ENCODE results near the gene SPATA46.

The SPATA46 gene

GRCh38 chr1:162391790-162392563, 15.3 kb upstream of the SPATA46 start:
- no peak for DNase-seq (ENCODE audit: low read depth, low spot score)

- DNase-seq (ENCODE audit: low read depth, low spot score) = no peak
These were observed 13.9 kb upstream of the SPATA46 start for GRCh38 chr1:162390396-162391185.

GRCh38 chr1:162389971-162390370, 13.3 kb upstream of the SPATA46 start:
- DNase-seq (ENCODE audit: low read depth, low spot score) = no peak

- no peak for DNase-seq (ENCODE audit: low read depth, low spot score)
These were observed 12.6 kb upstream of the SPATA46 start for GRCh38 chr1:162389021-162389818.

GRCh38 chr1:162388615-162389014, 12.0 kb upstream of the SPATA46 start:
- DNase-seq (ENCODE audit: low read depth, low spot score) = no peak

DNA sequence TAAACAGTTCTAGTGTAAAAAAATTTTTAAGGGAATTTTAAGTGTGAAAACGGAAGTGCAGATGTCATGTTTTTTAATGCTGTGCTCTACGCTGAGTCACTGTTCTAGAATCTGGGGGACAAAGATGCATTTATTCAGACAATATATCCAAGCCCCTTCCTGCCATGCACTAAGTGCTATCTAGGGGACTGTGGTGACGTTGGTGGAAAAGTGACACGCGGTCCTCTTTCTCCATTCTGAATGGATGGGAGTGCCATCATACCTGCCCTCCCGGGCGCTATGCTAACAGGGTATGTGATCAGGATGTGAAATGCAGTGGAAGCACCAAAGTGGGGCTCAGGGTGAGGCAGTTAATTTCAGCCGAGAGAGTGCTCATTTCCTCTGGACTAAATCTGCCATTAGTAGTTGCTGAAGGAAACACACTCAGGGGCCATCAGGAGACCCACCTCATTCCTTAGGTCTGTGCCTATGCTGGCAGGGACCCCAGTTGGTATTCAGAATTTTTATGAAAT, 11.5 kb upstream of the SPATA46 start:
- no peak for DNase-seq (ENCODE audit: low read depth, low spot score)

DNA sequence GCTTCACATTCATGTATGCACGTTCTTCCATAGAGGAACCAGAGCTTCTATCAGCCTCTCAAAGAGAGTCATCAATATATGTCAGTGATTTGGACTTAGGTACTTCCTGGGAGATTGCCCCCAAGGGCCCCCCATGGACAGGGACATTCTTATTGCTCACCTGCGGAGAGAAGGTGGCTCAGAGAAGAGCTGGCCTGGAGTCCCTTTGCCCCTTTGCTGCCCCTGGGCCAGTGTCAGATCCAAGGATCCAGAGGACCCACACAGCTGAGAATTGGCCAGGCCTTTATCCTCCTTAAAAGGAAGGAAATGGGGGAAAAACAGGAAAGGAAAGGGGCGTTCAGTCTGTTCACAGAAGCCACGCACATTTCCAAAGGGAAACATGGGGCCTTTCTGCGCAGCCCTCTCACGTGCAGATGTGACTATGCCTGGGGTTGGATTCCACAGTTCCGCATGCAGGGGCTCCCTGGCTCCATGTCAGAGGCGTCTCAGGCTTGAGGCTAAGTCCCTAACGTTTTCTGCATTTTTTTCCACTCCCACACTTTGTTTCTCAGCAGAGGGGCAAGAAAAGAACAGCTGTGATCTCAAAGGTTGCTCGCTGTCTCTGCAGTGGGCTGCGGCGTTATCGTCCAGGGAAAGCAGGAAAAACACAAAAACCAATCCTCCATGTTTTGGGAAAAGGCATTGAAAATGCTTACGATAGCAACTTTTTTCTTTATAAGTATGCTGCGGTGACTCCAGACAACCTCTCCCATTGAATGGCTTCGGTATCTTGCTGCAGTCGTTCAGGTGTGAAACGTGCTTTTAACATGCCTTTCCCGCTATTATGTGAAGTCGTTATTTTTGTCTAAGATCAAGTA, 10.8 kb upstream of the SPATA46 start:
- DNase-seq (ENCODE audit: low read depth, low spot score) = no peak

GRCh38 chr1:162386292-162387225, 9.9 kb upstream of the SPATA46 start:
- no peak for DNase-seq (ENCODE audit: low read depth, low spot score)

GRCh38 chr1:162385702-162386101, 9.0 kb upstream of the SPATA46 start:
- no peak for DNase-seq (ENCODE audit: low read depth, low spot score)

DNA sequence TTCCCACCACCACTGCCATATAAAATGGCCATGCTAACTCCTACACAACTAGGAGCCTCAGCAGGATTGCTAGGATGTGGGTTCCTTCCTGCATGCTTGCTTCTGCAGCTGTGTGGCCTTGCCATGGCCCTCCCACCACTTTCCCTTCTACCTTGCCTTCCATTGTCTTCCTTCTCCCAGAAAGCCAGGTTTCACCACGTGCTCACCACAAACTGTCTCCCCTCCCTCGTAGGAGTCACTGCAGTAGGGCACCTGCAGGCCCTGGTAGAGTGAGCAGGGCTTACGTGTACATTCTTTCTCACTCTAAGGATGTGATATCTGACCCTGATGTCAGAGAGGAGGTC, 8.6 kb upstream of the SPATA46 start:
- no peak for DNase-seq (ENCODE audit: low read depth, low spot score)

DNA sequence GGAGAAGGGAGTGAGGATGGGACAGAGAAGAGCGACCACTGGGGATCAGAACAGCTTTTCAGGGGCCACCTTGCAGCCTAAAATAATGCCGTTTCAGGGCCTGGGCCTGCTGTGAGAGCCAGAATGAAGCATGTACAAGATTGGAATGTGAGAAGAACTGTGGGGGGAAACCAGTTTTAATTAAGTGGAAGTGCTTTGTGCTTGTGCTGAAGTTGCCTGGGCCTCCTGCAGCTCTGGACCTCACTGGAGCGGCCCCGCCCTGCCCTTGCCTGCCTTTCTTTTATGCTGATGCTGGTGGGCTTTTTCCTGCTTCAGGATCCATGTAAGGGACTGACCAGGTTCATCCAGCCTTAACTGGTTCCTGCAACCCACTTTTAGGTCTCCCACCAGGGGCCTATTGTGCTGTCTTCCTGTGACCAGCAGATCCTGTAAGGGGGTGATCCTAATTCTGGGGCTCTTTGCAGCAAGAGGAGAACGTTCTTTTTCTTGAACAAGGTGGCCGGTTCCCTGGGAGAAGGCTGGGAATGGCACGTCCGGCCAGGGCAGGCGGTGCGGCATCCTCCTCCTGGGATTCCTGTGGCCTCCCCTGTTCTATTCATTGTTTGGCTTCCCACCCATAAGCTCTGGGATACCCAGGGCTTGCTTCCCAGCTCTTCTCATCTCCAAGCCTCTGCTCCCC, 8.1 kb upstream of the SPATA46 start:
- DNase-seq (ENCODE audit: low read depth, low spot score) = no peak

DNA sequence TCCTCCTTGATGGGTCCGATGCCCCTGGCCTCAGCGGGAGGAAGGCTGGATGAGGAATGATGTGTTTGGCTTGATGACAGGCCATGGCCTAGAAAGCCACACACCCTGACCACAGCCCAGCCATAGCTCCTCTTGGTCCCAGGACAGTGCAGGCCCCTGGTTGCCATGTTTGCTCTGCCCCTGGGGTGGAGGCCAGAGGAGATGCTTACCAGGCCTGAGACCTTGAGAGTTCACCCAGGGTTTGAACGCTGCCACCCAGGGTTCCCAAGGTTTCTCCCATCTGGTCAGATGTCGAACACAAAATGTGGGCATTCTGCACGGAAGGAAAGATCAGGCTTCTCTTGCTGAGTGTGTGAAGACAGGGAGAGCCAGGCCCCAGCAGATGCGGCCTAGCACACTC, 7.5 kb upstream of the SPATA46 start:
- no peak for DNase-seq (ENCODE audit: low read depth, low spot score)

DNA sequence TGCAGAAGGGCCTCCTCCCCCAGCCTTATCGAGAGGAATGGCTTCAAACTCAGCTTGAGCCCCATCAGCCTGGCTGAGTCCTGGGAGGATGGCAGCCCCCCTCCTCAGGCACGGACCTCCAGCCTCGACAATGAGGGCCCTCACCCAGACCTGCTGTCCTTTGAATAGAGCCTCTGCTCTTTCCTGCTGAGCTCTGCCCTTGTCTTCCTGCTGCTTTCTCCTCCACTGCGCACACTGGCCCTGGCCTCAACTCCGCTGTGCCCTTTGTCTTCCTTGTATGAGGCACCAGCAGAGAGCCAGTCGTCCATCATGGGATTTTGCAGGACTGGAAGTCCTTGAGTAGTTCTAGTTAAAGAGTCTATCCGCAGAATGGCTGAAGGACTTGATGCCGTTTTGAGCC, 6.9 kb upstream of the SPATA46 start:
- no peak for DNase-seq (ENCODE audit: low read depth, low spot score)

GRCh38 chr1:162383091-162383490, 6.4 kb upstream of the SPATA46 start:
- DNase-seq (ENCODE audit: low read depth, low spot score) = no peak

- no peak for DNase-seq (ENCODE audit: low read depth, low spot score)
These were observed 5.5 kb upstream of the SPATA46 start for GRCh38 chr1:162381941-162382750.

- no peak for DNase-seq (ENCODE audit: low read depth, low spot score)
These were observed 4.7 kb upstream of the SPATA46 start, which contains the start of gene C1orf226 for GRCh38 chr1:162381383-162381782. Gene C1orf226 (plus strand): TSS chr1:162381728. CDS start chr1:162381902, 174 bp downstream.

DNA sequence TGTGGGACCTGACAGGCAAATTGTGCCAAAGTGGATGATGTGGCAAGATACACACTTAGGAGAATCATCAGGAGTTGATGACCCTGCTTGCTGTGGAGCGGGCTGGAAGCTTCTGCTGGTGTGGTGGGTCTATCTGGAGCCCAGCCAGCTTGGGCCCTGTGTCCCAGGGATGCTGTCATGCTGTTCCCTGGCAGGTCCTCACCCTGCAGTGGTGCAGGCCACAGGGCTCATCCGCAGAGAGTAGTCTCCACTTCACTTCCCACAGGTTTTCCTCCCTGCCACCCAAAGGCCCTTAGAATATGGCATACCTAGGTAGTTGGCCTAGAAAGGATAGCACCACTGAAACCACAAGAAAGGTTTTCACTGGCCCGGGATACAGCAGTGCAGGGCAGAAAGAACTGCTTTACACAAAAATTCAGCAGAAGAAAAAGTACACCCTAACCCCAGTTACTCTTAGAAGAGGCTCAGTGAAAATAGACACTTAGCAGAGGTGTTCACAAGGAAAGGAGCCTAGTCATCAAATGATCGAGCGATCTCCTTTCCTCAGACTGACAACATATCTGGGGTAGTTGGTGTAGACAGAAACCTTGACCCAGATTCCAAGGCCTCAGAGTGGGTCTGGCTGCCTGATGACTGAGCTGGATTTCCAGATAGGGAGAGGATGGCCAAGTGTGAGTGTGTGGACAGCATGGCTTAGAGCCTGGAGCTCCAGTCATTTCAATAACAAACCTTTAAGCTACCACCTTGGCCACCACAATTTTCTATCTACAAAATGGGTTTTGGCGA, 3.6 kb upstream of the SPATA46 start:
- DNase-seq (ENCODE audit: low read depth, low spot score) = no peak

GRCh38 chr1:162375463-162375862, 1.2 kb downstream of the SPATA46 start:
- no peak for DNase-seq (ENCODE audit: low read depth, low spot score)

All from smooth muscle cell of the brain vasculature (primary cell).